ENCODE results near the gene CDH8. TPM values are rescaled to one million over a fixed set of nuclear protein-coding genes. Genes with fewer than 3 reads are reported as not detected.

CDH8 gene
- total and polyA plus RNA-seq, 9 donors: 0.42 to 2.9 (median 1.5) TPM

DNA sequence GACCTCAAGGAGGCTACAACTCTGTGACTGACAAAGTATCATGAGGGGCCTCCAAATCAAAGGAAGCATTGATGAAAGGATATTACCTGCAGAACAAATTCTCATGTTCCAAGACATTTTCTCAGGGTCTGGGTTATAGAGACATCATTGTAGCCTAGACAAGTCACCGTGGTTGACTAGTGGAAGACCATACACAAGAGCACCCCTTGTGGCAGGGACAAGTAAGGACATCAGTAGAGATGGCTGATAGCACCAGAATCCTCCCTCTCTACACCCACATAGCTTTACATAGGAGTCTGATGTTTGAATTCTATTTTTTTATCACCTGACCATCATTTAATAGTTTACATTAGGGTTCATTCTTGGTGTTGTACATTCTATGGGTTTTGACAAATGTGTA, 32.5 kb upstream of the CDH8 start:
- no peak for TF ChIP-seq POLR2A (IDR thresholded peaks at IDR 0.05)
- TF ChIP-seq EP300 (IDR thresholded peaks at IDR 0.05): no peak
- TF ChIP-seq CTCF (IDR thresholded peaks at IDR 0.05): no peak
- 82 to 96% (median 90%) methylated on average over 1 of the region's 1 CpG for WGBS, 3 donors
- no peaks in the 10 kb centered on the region for H3K27me3 ChIP-seq
- H3K27ac ChIP-seq: no peak overlapping the region
- H3K36me3 ChIP-seq: no peaks in the 10 kb centered on the region
- DNase-seq: no peak
- no peaks in the 10 kb centered on the region for H3K9me3 ChIP-seq
- H3K4me1 ChIP-seq (ENCODE audit: insufficient read depth): no peaks in the 10 kb centered on the region
- intact Hi-C loops (cut with DNase I): no loop called here
- no peak overlapping the region for H3K4me3 ChIP-seq

DNA sequence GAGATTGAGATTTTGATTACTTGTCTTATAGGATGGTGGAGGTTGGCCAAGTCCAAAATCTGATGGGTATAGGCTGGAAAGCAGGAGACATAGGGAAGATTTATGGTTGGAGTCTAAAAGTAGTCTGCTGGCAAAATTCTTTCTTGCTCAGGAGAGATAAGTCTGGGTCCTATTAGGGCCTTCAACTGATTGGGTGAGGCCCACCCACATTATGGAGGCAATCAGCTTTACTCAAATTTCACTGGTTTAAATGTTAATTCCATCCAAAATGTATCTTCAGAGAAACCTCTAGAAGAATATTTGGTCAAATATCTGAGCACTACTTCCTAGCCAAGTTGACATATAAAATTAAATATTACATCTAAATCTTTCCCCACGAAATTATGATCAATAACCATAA, 31.7 kb upstream of the CDH8 start:
- Histone ChIP-seq H3K9me3 (no peaks in the 10 kb centered on the region), H3K4me1 (ENCODE audit: insufficient read depth) (no peaks in the 10 kb centered on the region), H3K27ac (no peak overlapping the region), H3K4me3 (no peak overlapping the region), H3K27me3 (no peaks in the 10 kb centered on the region), H3K36me3 (no peaks in the 10 kb centered on the region)
- WGBS, 3 donors: 55 to 86% (median 59%) methylated on average over 1 of the region's 1 CpG
- intact Hi-C loops (cut with DNase I): no loop called here
- no peak for DNase-seq
- TF ChIP-seq POLR2A (IDR thresholded peaks at IDR 0.05): no peak
- TF ChIP-seq EP300 (IDR thresholded peaks at IDR 0.05): no peak
- no peak for TF ChIP-seq CTCF (IDR thresholded peaks at IDR 0.05)

DNA sequence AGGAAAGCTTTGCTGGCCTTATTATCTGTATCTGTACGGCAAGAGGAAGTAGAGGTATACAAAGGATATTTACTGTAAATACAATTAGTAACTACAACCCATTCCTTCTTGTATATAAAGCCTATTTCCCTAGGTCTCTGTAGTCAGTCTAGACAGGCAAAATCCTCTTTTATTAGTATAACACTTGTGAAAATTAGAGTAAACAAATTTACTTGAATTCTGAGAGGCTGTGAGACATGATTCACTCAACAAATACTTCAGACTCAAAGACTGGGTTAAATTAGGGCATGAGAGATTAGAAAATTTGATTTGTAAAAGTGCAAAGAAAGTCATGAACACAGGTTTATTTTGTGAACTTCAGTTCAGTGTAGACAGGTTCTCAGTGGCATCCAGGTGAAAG, 30.9 kb upstream of the CDH8 start:
- TF ChIP-seq POLR2A (IDR thresholded peaks at IDR 0.05) (no peak), EP300 (IDR thresholded peaks at IDR 0.05) (no peak), CTCF (IDR thresholded peaks at IDR 0.05) (no peak)

DNA sequence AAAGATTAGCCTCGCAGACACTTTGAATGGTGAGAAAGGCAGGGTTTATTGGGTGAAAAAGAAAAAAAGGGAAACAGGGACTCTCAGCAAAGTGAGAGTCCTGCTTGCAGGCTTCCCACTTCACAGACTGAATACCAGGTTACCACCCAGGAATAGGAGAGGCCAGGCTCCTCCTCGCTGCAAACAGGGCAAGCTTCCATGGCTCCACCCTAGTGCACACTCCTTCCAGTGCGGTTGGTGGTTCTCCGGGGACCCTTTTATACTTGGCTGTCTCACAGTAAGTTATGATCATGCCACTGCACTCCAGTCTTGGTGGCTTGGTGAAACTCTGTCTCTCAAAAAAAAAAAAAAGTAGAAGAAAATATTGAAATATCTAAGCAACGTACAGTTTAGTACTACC, 30.5 kb upstream of the CDH8 start:
- WGBS, 3 donors: 70 to 83% (median 80%) methylated on average over 5 of the region's 5 CpGs
- H3K27ac ChIP-seq: no peak overlapping the region
- TF ChIP-seq CTCF (IDR thresholded peaks at IDR 0.05) (no peak), POLR2A (IDR thresholded peaks at IDR 0.05) (no peak), EP300 (IDR thresholded peaks at IDR 0.05) (no peak)
- H3K4me1 ChIP-seq (ENCODE audit: insufficient read depth): no peaks in the 10 kb centered on the region
- H3K4me3 ChIP-seq: no peak overlapping the region
- intact Hi-C loops (cut with DNase I): no loop called here
- H3K9me3 ChIP-seq: no peaks in the 10 kb centered on the region
- no peak for DNase-seq
- no peaks in the 10 kb centered on the region for H3K36me3 ChIP-seq
- no peaks in the 10 kb centered on the region for H3K27me3 ChIP-seq

More for the DNA sequence above, 30.9 kb upstream of the CDH8 start:
- 61 to 75% (median 70%) methylated on average over 1 of the region's 1 CpG for WGBS, 3 donors
- DNase-seq: no peak
- H3K9me3 ChIP-seq: no peaks in the 10 kb centered on the region
- no peak overlapping the region for H3K4me3 ChIP-seq
- intact Hi-C loops (cut with DNase I): no loop called here
- H3K36me3 ChIP-seq: no peaks in the 10 kb centered on the region
- no peaks in the 10 kb centered on the region for H3K27me3 ChIP-seq
- H3K4me1 ChIP-seq (ENCODE audit: insufficient read depth): no peaks in the 10 kb centered on the region
- H3K27ac ChIP-seq: no peak overlapping the region

- H3K4me3 ChIP-seq: no peak overlapping the region
- no peaks in the 10 kb centered on the region for H3K4me1 ChIP-seq (ENCODE audit: insufficient read depth)
- H3K27ac ChIP-seq: no peak overlapping the region
- no peaks in the 10 kb centered on the region for H3K36me3 ChIP-seq
- H3K9me3 ChIP-seq: no peaks in the 10 kb centered on the region
- TF ChIP-seq EP300 (IDR thresholded peaks at IDR 0.05) (no peak), CTCF (IDR thresholded peaks at IDR 0.05) (no peak), POLR2A (IDR thresholded peaks at IDR 0.05) (no peak)
- intact Hi-C loops (cut with DNase I): no loop called here
- no peak for DNase-seq
- H3K27me3 ChIP-seq: no peaks in the 10 kb centered on the region
- whole genome bisulfite sequencing, 3 donors: 51 to 59% (median 58%) methylated on average over 5 of the region's 5 CpGs
Observed at GRCh38 chr16:62064173-62064572, 27.9 kb upstream of the CDH8 start.
